GM13976 (cell line): Measurements from ENCODE around the gene NNMT.
A peak's percentile ranks its signal among the peaks of the same experiment; 100 is the strongest.

Source experiments
- DNase-seq: peaks from one replicate; pipeline ENCODE4 v3.0.0; 2012; ENCODE audit warnings: low spot score
- in situ Hi-C: fragments of 300-500 bp; cut with MboI; formaldehyde crosslinking; loops from one replicate; pipeline ENCODE4 v1.12.0; 2022; ENCODE audit warnings: low sequenced_read_pairs, mixed read lengths, inconsistent platforms; ENCODE audit not compliant: unreplicated experiment
- TF ChIP-seq, protein P1 (sequence below): IDR thresholded peaks from 2 replicates; pipeline ENCODE4 v1.5.1; 2012; ENCODE audit warnings: borderline replicate concordance, mild to moderate bottlenecking; ENCODE audit not compliant: insufficient read depth; ENCODE audit errors: extremely low read depth, missing control alignments, control extremely low read depth

The NNMT gene

DNA sequence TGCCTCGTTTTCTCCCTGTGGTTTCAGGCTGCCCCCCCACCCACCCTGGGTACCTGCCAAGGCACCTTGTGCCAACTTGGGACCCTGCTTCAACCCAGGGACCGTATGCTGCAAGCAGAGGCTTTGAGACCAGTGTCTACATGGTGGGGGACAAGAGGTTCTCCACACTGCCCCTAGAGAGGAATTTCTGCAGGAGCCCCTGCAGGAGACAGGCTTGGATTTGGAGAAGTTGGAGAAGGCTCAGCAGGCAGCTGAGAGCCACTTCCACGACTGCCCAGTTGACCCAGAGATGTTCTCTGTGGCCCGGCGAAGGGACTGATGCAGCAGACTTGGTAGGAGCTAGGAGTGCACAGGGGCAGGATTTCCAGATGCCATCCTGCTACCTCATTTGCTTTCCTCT is 20.1 kb upstream of the NNMT start:
- no peak for DNase-seq
- TF ChIP-seq, protein P1, sequence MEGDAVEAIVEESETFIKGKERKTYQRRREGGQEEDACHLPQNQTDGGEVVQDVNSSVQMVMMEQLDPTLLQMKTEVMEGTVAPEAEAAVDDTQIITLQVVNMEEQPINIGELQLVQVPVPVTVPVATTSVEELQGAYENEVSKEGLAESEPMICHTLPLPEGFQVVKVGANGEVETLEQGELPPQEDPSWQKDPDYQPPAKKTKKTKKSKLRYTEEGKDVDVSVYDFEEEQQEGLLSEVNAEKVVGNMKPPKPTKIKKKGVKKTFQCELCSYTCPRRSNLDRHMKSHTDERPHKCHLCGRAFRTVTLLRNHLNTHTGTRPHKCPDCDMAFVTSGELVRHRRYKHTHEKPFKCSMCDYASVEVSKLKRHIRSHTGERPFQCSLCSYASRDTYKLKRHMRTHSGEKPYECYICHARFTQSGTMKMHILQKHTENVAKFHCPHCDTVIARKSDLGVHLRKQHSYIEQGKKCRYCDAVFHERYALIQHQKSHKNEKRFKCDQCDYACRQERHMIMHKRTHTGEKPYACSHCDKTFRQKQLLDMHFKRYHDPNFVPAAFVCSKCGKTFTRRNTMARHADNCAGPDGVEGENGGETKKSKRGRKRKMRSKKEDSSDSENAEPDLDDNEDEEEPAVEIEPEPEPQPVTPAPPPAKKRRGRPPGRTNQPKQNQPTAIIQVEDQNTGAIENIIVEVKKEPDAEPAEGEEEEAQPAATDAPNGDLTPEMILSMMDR, result no peak
- in situ Hi-C loops, result no loop called here

DNA sequence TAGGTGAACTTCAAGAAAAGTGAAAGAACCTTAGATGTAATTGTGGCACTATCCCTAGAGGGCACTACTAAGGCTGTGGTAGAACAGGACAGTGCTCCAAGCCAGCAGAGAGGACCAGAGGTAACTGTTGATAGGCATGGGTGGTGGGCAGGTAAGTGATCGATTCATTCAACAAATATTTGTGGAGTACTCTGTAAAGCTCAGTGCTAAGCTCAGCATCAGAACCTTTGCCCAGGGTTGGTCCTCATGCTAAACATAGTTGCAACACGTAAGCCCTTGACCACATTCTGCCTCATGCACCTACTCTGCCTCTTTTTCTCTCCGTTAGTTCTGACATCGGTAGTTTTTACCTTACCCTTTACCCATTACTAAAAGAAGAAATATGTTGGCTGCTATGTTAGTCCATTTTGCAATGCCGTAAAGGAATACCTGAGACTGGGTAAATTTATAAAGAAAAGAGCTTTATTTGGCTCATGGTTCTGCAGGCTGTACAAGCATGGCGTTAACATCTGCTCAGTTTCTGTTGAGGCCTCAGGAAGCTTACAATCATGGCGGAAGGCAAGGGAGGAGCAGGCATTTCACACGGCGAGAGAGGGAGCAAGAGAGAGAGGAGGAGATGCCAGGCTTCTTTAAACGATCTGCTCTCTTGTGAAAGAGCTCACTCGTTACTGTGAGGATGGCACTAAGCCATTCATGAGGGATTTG is 18.4 kb upstream of the NNMT start:
- in situ Hi-C loops, result no loop called here
- DNase-seq, result no peak
- TF ChIP-seq, protein P1, result no peak

DNA sequence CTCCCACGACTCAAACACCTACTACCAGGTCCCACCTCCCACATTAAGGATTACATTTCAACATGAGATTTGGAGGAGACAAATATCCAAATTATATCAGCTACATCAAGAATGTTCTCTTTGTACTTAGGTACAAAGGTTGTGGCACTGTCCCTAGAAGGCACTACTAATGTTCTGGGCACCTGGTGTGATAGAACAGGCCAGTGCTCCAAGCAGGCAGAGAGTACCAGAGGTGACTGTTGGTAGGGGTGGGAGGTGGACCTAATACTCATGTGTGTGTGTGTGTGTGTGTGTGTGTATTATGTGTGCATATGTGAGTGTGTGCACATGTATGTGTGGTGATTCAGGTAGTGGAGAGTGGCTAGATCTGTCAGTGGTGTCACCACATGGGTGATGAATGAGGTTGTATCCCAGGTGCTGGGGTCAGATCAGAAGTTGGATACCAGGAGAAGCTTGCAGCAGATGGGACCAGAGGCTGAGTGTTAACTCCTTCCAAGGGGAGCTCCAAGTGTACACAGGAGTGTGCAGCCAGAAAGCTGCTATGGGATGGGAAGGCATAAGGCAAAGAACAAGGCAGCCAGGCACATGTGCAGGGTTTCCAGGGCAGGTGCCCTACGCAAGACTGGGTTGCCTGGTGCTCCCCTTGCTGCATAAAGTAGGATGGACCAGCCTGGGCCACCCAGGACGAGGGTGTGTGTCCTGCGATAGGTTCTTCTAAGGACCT is 17.7 kb upstream of the NNMT start:
- in situ Hi-C loops, result no loop called here
- TF ChIP-seq, protein P1, result no peak
- no peak for DNase-seq

DNA sequence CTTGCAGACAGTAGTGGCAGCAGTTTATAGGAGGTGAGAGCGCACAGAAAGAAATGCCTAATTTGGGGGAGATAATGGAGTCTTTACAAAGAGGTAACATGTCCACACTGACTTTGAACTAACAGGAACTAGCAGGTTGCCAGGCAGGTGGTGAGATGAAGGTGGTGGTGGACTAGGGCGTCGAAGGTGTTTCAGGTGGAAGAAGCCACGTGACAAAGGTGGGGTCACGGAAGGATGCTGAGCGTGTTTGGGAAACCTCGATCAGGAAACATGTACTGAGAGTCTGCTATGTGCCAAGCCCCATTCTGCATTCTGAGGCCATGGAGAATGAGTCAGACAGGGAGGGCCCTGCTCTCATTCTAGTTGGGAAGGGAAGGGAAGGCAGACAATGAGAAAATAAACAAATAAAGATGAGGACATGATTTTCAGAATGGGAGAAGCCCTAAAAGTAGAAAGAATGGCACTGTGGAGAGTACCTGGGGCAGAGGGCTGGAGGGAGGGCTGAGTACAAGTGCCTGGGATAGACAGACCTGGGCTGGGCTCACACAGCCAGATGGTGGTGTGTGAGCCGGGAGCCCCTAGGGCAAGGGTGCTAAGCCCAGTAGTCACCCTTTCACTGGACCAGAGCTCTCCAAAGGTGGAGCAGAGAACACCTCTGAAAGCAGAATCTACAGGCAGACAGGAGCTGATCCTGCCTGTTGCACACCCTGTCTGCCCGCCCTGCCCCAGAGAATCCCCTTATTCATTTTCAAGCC is 16.2 kb upstream of the NNMT start:
- in situ Hi-C loops, result no loop called here
- no peak for DNase-seq
- TF ChIP-seq, protein P1, result no peak

DNA sequence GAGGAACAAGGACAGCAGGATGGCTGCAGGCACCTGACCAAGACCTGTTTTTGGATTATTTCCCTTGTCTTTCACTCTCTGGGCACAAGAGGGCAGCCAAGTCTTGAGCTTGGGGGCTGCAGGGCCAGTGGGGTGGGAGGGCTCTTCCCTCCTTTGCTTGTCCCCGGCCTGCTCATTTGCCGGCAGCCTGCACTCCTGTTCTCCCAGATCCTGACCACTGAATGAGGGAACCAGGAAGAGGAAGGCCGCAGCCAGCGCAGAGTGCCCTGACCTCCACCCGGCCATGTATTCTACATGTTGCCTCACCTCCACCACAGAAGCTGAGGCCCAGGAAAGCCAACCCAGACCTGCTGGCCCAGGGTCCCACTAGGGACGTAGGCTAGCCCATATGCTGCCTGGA is 15.5 kb upstream of the NNMT start:
- DNase-seq, result no peak
- TF ChIP-seq, protein P1, result peak; percentile 23
- in situ Hi-C loops, result no loop called here

DNA sequence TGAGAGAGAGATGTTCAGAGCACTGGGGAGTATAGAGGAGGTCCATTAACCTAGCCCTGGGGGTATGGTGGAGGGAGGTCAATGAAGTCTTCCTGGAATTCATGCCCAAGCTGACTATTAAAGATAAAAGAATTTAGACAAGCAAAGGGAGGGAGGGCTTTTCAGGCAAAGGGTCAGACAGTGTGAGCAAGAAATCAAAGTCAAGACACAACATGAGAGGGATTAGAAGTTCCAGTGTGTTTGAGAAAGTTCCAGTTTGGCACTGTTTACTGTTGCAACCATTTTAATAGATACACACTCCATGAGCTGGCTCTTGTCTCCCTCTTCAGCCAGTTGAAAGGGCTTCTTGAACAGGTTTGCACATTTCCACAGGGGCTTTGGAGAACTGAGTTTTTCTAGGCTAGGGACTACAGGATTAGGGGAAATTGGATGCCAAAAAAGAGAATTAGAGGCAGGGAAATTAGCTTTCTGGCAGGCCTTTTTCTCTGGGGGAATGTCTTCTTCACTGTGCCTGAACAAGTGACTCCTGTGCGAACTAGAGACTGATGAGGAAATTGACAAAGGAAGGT is 14.7 kb upstream of the NNMT start:
- in situ Hi-C loops, result no loop called here
- TF ChIP-seq, protein P1, result no peak
- no peak for DNase-seq
